PFSK-1 (cell line): Measurements from ENCODE around the gene MAN2A2.

ENCODE experiments used
- POLR2AphosphoS5 ChIP-seq: IDR thresholded peaks from 2 replicates; pipeline ENCODE4 v1.6.1; 2012; ENCODE audit warnings: low read depth, mild to moderate bottlenecking, control low read depth, low read length, moderate library complexity
- SIN3A ChIP-seq: IDR thresholded peaks from 2 replicates; pipeline ENCODE4 v1.6.1; 2012; ENCODE audit warnings: mild to moderate bottlenecking, low read length, moderate library complexity, borderline replicate concordance; ENCODE audit not compliant: insufficient read depth
- TF ChIP-seq, protein P1 (sequence below), 2 experiments: IDR thresholded peaks; 2 replicates each; pipeline versions ENCODE4 v1.6.1 to v1.8.0; 2011 to 2012; ENCODE audit warnings: low read depth in 2 of 2, low read length in 2 of 2, control low read depth in 1 of 2, inconsistent platforms in 1 of 2, mild to moderate bottlenecking in 1 of 2, moderate library complexity in 1 of 2; ENCODE audit not compliant: insufficient read depth in 1 of 2

DNA sequence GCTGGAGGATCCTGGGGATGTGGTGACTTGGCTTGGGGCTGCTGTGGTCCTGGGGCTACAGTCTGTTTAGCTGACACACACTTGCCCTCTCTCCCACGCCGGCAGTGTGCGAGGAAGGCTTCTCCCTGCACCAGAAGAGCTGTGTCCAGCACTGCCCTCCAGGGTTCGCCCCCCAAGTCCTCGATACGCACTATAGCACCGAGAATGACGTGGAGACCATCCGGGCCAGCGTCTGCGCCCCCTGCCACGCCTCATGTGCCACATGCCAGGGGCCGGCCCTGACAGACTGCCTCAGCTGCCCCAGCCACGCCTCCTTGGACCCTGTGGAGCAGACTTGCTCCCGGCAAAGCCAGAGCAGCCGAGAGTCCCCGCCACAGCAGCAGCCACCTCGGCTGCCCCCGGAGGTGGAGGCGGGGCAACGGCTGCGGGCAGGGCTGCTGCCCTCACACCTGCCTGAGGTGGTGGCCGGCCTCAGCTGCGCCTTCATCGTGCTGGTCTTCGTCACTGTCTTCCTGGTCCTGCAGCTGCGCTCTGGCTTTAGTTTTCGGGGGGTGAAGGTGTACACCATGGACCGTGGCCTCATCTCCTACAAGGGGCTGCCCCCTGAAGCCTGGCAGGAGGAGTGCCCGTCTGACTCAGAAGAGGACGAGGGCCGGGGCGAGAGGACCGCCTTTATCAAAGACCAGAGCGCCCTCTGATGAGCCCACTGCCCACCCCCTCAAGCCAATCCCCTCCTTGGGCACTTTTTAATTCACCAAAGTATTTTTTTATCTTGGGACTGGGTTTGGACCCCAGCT is 21.7 kb upstream of the MAN2A2 start:
- TF ChIP-seq, protein P1, sequence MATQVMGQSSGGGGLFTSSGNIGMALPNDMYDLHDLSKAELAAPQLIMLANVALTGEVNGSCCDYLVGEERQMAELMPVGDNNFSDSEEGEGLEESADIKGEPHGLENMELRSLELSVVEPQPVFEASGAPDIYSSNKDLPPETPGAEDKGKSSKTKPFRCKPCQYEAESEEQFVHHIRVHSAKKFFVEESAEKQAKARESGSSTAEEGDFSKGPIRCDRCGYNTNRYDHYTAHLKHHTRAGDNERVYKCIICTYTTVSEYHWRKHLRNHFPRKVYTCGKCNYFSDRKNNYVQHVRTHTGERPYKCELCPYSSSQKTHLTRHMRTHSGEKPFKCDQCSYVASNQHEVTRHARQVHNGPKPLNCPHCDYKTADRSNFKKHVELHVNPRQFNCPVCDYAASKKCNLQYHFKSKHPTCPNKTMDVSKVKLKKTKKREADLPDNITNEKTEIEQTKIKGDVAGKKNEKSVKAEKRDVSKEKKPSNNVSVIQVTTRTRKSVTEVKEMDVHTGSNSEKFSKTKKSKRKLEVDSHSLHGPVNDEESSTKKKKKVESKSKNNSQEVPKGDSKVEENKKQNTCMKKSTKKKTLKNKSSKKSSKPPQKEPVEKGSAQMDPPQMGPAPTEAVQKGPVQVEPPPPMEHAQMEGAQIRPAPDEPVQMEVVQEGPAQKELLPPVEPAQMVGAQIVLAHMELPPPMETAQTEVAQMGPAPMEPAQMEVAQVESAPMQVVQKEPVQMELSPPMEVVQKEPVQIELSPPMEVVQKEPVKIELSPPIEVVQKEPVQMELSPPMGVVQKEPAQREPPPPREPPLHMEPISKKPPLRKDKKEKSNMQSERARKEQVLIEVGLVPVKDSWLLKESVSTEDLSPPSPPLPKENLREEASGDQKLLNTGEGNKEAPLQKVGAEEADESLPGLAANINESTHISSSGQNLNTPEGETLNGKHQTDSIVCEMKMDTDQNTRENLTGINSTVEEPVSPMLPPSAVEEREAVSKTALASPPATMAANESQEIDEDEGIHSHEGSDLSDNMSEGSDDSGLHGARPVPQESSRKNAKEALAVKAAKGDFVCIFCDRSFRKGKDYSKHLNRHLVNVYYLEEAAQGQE (IDR thresholded peaks at IDR 0.05; ENCODE audit: insufficient read depth in 1 of 2, low read depth in 2 of 2, low read length in 2 of 2): no peak
- TF ChIP-seq POLR2AphosphoS5: no peak
- no peak for TF ChIP-seq SIN3A
